GM13977 (cell line): Measurements from ENCODE around the gene KLC1.

Source experiments
- DNase-seq: peaks from one replicate; pipeline ENCODE4 v3.0.0; 2012; ENCODE audit warnings: low spot score
- in situ Hi-C: fragments of 300-500 bp; cut with MboI; formaldehyde crosslinking; loops from one replicate; pipeline ENCODE4 v1.12.0; 2022; ENCODE audit warnings: low sequenced_read_pairs, low pct_unique_long_range_greater_than_20kb, mixed read lengths, inconsistent platforms; ENCODE audit not compliant: unreplicated experiment
- TF ChIP-seq, protein P1 (sequence below): IDR thresholded peaks from 2 replicates; pipeline ENCODE4 v1.5.1; 2012; ENCODE audit warnings: mild to moderate bottlenecking, control low read depth; ENCODE audit not compliant: insufficient read depth; ENCODE audit errors: extremely low read depth, missing control alignments

KLC1 gene

DNA sequence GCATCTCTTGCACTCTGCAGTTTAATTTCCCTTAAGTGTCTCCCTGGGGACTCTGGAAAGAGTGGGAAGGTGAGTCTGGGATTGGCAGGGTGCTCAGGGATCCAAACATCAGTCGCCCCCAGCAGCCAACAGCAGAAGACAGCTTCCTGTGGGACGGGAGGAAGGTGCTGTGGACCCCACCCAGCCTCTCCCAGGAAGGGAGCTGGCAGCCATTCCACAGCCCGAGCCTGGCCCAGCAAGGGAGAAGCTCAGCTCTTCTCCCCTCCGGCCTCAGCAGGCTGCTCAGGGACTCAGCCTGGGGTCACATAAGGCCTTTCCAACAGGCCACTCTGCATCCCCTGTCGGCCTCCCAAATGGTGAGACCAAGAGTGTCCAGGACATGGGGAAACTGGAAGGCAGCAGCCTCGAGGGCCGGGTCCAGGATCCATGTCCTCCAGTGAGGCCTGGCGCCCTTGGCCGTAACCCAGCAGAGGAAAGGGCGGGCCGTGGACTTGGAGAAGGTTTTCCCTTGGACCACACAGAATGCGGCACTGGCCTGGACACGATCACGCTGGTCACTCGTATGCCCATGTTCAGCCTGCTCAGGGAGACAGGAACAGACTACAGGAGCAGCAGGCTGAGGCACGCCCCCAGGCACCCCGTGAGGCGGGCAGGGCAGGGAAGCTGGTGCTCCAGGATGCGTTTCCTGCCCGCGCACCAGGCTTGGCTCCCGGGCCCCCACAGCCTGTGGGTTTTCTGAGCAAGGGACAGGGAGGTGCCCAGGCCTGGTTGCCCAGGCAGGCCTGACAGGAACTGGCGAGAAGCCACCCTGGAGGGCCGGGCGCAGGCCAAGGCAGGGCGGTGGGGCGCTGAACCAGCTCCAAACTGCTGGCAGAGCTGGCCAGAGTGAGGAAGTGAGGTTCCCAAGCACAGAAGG is 82.8 kb downstream of the KLC1 start:
- TF ChIP-seq, protein P1, sequence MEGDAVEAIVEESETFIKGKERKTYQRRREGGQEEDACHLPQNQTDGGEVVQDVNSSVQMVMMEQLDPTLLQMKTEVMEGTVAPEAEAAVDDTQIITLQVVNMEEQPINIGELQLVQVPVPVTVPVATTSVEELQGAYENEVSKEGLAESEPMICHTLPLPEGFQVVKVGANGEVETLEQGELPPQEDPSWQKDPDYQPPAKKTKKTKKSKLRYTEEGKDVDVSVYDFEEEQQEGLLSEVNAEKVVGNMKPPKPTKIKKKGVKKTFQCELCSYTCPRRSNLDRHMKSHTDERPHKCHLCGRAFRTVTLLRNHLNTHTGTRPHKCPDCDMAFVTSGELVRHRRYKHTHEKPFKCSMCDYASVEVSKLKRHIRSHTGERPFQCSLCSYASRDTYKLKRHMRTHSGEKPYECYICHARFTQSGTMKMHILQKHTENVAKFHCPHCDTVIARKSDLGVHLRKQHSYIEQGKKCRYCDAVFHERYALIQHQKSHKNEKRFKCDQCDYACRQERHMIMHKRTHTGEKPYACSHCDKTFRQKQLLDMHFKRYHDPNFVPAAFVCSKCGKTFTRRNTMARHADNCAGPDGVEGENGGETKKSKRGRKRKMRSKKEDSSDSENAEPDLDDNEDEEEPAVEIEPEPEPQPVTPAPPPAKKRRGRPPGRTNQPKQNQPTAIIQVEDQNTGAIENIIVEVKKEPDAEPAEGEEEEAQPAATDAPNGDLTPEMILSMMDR = no peak
- in situ Hi-C loops = no loop called here
- DNase-seq = no peak

DNA sequence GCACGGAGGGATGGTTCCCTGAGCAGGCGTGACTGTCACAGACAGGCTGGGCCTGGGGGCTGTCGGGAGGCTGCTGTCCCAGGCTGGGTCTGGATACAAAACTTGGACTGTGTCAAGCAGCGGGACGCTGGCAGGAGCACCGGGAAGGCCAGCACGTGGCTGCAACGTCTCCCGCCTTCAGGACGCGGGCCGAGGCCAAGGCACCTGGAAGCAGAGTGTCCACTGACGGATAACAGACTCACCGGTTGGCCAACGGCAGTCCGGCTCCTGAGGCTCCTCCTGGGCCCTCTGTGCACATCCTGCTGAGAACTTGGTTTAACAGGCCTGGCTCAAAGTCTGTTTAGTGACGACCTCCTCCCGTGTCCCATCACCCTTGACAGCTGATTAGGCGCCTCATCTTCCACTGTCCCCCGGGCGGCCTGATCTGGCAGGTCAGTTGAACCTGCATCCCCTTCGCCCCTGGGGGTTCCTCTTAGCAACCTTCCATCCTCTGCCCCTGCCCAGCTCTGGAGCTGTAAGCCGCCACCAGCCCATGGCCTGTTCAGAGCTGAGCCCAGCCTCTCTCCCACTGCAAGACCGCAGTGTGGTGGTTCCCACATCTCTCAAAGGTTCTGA is 83.7 kb downstream of the KLC1 start:
- DNase-seq = no peak
- TF ChIP-seq, protein P1 = no peak
- in situ Hi-C loops = no loop called here

DNA sequence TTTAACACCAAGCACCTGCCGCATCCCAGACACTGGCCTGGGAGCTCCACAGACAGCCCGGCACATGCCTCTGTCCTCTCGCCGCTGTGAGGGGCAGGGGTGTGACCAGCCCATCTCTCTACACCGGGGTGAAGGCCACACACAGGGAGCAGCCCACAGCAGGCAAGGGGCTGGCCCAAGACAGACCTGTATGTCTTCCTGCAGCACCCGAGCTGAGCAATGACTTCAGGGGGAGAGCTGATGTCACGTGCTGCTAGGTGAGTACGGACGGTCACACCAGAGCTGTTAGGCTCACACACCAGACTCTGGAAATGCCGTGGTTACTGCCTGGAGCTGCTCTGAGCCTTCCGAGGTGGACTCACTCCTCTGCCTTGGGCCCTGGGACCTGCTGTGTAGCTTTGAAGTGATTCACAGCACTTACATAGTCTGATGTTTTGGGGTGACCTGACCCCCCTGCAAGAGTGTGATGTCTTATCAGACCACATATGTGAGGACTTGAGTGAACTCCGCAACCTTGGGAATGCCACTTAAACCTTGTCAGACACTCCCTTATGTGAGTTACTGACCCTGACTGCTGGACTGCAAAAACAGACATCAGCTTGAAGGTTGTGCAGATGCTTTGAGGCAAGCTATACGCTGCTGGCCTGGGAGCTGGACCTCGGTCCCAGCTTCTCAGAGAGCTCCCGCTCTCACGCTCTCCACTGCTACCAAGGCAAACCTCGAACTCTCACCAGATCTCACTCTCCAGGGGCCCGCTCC is 84.5 kb downstream of the KLC1 start:
- no peak for DNase-seq
- in situ Hi-C loops = no loop called here
- TF ChIP-seq, protein P1 = no peak

DNA sequence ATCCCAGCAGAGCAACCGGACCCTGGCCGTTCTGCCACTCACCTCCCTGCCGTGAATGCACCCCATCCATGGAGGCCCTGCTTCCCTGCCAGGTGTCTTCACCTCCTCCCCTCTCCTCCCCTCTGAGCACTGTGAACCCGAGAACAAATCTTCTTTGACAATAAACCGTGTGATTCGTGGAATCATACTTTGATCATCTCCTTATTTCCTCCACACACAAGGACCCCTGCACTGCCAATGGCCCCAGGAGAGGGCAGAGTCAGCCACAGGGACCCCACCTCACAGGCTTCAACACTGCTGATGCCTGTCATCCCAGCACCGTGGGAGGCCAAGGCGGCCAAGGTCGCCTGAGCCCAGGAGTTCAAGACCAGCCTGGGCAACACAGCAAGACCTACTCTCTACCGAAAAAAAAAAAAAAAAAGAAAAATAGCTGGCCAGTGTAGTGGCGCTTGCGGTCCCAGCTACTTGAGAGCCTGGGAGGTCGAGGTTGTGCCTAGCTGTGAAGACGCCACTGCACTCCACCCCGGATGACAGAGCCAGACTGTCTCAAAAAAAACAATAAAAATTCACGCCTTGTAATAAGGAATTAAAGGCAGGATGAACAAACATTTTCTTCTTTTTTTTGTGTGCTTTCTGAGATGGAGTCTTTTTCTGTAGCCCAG is 85.2 kb downstream of the KLC1 start:
- TF ChIP-seq, protein P1 = no peak
- DNase-seq = no peak
- in situ Hi-C loops = no loop called here

DNA sequence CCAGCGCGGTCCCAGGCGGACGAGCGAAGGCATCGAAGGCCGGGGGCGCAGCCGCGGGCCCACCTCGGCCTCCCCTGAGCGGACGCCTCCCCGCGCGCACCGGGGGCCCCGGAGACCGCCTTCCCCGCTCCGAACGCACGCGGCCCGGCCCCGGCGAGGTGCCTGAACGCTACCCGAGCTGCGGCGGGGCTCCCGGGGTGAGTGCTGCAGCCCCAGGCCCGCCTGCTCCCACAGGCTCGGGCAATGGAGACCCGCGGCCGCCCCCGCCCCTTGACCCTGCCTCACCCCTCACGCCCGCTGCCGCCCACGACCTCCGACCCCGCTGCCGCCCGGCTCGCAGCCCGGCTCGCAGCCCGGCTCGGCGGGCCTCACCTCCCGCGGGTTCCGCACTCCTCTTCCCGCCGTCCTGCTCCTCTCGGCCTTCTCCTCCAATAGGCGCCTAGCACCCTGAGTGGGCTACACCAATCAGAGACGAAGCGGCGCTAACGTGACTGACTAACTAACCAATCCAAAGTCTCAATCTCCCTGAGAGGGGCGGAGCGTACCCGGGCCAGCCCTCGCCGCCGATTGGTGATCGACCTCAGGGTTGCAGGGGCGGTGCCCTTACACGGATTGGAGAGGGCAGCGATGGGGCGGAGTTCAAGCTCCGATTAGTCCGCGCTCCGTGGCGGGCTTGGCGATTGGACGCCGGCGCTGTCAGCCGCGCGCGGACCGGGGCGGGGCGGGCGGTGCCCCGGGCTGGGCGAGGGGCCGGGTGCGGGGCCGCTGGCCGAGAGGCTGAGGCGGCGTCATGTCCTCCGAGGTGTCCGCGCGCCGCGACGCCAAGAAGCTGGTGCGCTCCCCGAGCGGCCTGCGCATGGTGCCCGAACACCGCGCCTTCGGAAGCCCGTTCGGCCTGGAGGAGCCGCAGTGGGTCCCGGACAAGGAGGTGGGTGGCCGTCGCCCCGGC is 86.3 kb downstream of the KLC1 start, which contains the start of the genes XRCC3 and ZFYVE21:
TSS of gene XRCC3 (minus strand) at position 400 of the 949 bp plus-strand sequence. CDS start 4,364 bp downstream, outside the sequence.
TSS of gene ZFYVE21 (plus strand) at position 759 of the 949 bp plus-strand sequence. CDS start at position 791, 32 bp downstream.
- TF ChIP-seq, protein P1 = no peak
- in situ Hi-C loops = no loop called here
- peak; percentile 100 for DNase-seq
